Vein endothelial cell (primary cell): ENCODE measurements around the gene MAGEB5. TPM values are rescaled to one million over a fixed set of nuclear protein-coding genes. Genes with fewer than 3 reads are reported as not detected.

Experiments
- total RNA-seq: library from RNA; depleted of rRNA; stranded (reverse); fragments of >200 nt; gene quantifications from 2 replicates; pipeline ENCODE4 v1.2.3, GENCODE V29; 2012

MAGEB5 gene, protein sequence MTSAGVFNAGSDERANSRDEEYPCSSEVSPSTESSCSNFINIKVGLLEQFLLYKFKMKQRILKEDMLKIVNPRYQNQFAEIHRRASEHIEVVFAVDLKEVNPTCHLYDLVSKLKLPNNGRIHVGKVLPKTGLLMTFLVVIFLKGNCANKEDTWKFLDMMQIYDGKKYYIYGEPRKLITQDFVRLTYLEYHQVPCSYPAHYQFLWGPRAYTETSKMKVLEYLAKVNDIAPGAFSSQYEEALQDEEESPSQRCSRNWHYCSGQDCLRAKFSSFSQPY
- not detected in 2 replicates for total RNA-seq

DNA sequence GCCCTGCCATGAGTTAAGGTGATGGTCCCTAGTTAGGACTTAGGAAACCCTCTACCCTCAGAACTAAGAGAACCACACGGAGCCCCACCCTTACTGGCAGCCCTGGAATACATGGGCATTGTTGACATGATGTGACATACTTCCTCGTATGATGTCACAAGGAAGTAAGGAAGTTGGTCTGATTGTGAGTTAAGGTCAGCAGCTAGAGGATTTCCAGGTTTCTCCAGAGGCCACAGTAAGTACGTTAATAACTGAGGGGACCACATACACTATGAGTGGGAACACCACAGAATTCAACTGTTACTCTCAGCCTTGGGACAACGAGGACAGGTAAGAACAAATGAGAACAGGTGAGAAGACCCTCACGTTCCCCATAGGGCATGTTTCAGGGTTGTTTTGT, at the start of gene MAGEB5:
TSS of gene MAGEB5 (plus strand) at position 301 of the 400 bp plus-strand sequence. CDS start 1,133 bp downstream, outside the sequence.

DNA sequence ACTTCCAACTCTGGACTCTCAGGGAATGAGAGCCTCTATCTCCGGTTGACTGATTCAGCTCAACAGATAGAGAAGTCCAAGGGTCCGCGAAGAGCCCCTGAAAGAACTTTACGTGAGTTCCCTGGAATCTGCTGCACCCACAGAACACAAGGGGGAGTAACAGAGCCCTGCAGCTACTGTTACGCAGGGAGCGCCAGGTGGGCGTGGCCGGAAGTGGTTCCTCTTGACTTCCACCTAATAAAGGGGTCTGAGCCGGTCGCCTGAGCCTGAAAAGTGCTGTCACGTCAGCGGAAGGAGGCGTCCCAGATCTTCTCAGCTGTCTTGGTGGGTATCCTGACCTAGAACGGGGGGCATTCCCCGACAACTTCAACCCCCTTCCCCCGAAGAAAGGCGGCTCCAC, 23.8 kb upstream of the MAGEB5 start, which contains the start of gene MAGEB6:
TSS of gene MAGEB6 (plus strand) at position 237 of the 400 bp plus-strand sequence. CDS start 1,407 bp downstream, outside the sequence.

Other genes with a start within 250 kb of the MAGEB5 start
- not detected in 2 replicates for gene MAGEB18, start 77.8 kb upstream of the MAGEB5 start, total RNA-seq
- gene MAGEB6B, start 55.6 kb upstream of the MAGEB5 start, total RNA-seq, result not detected in 2 replicates
- not detected in 2 replicates for gene MAGEB6, start 23.7 kb upstream of the MAGEB5 start, total RNA-seq